HEK293 (cell line): ENCODE measurements around the gene C1QTNF1.
A peak's percentile ranks its signal among the peaks of the same experiment; 100 is the strongest.

Source experiments
- EGR2 ChIP-seq: fragments of 450-650 bp; formaldehyde crosslinking; IDR thresholded peaks from 2 replicates; pipeline ENCODE4 v1.5.1; 2016; ENCODE audit warnings: low read depth, missing biosample characterization, missing genetic modification characterization
- GLI4 ChIP-seq: fragments of 450-650 bp; formaldehyde crosslinking; IDR thresholded peaks from 2 replicates; pipeline ENCODE4 v1.5.1; 2016; ENCODE audit warnings: missing biosample characterization, missing genetic modification characterization
- HOXC10 ChIP-seq: sonication (generic); formaldehyde crosslinking; IDR thresholded peaks from 2 replicates; pipeline ENCODE4 v1.8.1; 2023; ENCODE audit warnings: mild to moderate bottlenecking, missing genetic modification reagents
- SCRT2 ChIP-seq: fragments of 450-650 bp; formaldehyde crosslinking; IDR thresholded peaks from 2 replicates; pipeline ENCODE4 v1.5.1; 2016; ENCODE audit warnings: missing biosample characterization, missing genetic modification characterization
- SP3 ChIP-seq: fragments of 450-650 bp; formaldehyde crosslinking; IDR thresholded peaks from 2 replicates; pipeline ENCODE4 v1.5.1; 2016; ENCODE audit warnings: missing biosample characterization, missing genetic modification characterization
- TSHZ1 ChIP-seq: fragments of 450-650 bp; formaldehyde crosslinking; IDR thresholded peaks from 2 replicates; pipeline ENCODE4 v1.5.1; 2016; ENCODE audit warnings: missing biosample characterization, missing genetic modification characterization, borderline replicate concordance
- ZNF274 ChIP-seq, 2 experiments: fragments of 200-500 bp in 1 of 2; fragments of 450-650 bp in 1 of 2; sonication (Bioruptor generic) in 1 of 2; formaldehyde crosslinking in 1 of 2; IDR thresholded peaks; 2 replicates each; pipeline versions ENCODE4 v1.5.1 to v1.6.1; 2014 to 2016; ENCODE audit warnings: borderline replicate concordance in 1 of 2, inconsistent platforms in 1 of 2, low read length in 1 of 2, missing biosample characterization in 1 of 2, missing genetic modification characterization in 1 of 2
- ZNF280C ChIP-seq: fragments of 450-650 bp; formaldehyde crosslinking; IDR thresholded peaks from 2 replicates; pipeline ENCODE4 v1.5.1; 2016; ENCODE audit warnings: missing biosample characterization, missing genetic modification characterization
- ZNF354C ChIP-seq: fragments of 450-650 bp; formaldehyde crosslinking; IDR thresholded peaks from 2 replicates; pipeline ENCODE4 v1.5.1; 2016; ENCODE audit warnings: missing biosample characterization, missing genetic modification characterization, low read depth, borderline replicate concordance
- ZNF561 ChIP-seq: fragments of 450-650 bp; IDR thresholded peaks from 2 replicates; pipeline ENCODE4 v1.5.1; 2018; ENCODE audit warnings: missing biosample characterization, missing genetic modification characterization, borderline replicate concordance
- ZNF621 ChIP-seq: fragments of 450-650 bp; formaldehyde crosslinking; IDR thresholded peaks from 2 replicates; pipeline ENCODE4 v1.5.1; 2017; ENCODE audit warnings: missing biosample characterization, missing genetic modification characterization
- ZNF658 ChIP-seq: fragments of 450-650 bp; formaldehyde crosslinking; IDR thresholded peaks from 2 replicates; pipeline ENCODE4; 2016; ENCODE audit warnings: missing biosample characterization, missing genetic modification characterization
- TF ChIP-seq, protein P1 (sequence below): fragments of 450-650 bp; formaldehyde crosslinking; IDR thresholded peaks from 2 replicates; pipeline ENCODE4 v1.5.1; 2017; ENCODE audit warnings: missing biosample characterization, mild to moderate bottlenecking, missing genetic modification characterization, moderate library complexity
- TF ChIP-seq, protein P2 (sequence below): fragments of 450-650 bp; formaldehyde crosslinking; IDR thresholded peaks from 2 replicates; pipeline ENCODE4 v1.5.1; 2016; ENCODE audit warnings: missing biosample characterization, missing genetic modification characterization
- TF ChIP-seq, protein P3 (sequence below): fragments of 450-650 bp; formaldehyde crosslinking; IDR thresholded peaks from 2 replicates; pipeline ENCODE4 v1.5.1; 2016; ENCODE audit warnings: missing biosample characterization, missing genetic modification characterization
- TF ChIP-seq, protein P4 (sequence below): fragments of 450-650 bp; formaldehyde crosslinking; IDR thresholded peaks from 2 replicates; pipeline ENCODE4 v1.5.1; 2016; ENCODE audit warnings: missing biosample characterization, missing genetic modification characterization
- TF ChIP-seq, protein P5 (sequence below): fragments of 450-650 bp; formaldehyde crosslinking; IDR thresholded peaks from 2 replicates; pipeline ENCODE4 v1.5.1; 2016; ENCODE audit warnings: missing biosample characterization, missing genetic modification characterization
- TF ChIP-seq, protein P6 (sequence below): fragments of 450-650 bp; formaldehyde crosslinking; IDR thresholded peaks from 2 replicates; pipeline ENCODE4 v1.5.1; 2016; ENCODE audit warnings: missing biosample characterization, missing genetic modification characterization

Gene C1QTNF1

DNA sequence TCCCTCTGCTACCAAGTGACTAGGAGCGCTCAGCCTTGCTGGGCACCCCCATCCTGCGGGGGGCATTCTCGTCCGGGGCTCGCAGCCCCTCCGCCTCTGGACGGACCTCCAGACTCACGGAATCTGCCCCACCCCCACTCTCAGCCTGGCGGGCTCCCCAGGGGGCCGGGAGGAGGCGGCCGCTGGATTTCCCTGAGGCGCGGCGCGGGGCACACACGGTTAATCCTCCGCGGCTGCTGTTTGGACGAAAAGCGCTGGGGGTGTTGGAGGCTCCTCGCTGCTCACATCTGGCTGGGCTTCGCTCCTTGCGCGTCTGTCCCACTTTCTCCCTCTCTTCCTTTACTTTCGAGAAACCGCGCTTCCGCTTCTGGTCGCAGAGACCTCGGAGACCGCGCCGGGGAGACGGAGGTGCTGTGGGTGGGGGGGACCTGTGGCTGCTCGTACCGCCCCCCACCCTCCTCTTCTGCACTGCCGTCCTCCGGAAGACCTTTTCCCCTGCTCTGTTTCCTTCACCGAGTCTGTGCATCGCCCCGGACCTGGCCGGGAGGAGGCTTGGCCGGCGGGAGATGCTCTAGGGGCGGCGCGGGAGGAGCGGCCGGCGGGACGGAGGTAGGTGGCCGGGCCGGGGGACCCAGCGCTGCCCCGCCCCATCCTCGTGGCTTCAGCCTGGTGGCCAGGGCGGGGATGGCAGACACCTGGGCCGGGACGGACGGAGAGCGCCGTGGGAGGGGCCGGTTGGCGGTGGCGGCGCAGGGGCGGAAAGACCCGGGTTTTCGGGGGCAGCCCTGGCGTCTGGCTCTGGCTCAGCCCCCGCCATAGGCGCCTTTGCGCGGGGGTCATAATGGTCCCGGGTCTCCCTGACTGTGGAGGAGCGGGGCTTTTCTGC is at the start of gene C1QTNF1 (continued):
- TF ChIP-seq, protein P1, sequence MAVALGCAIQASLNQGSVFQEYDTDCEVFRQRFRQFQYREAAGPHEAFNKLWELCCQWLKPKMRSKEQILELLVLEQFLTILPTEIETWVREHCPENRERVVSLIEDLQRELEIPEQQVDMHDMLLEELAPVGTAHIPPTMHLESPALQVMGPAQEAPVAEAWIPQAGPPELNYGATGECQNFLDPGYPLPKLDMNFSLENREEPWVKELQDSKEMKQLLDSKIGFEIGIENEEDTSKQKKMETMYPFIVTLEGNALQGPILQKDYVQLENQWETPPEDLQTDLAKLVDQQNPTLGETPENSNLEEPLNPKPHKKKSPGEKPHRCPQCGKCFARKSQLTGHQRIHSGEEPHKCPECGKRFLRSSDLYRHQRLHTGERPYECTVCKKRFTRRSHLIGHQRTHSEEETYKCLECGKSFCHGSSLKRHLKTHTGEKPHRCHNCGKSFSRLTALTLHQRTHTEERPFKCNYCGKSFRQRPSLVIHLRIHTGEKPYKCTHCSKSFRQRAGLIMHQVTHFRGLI (tag by site-specific recombination): peak; percentile 90
- TF ChIP-seq, protein P2, sequence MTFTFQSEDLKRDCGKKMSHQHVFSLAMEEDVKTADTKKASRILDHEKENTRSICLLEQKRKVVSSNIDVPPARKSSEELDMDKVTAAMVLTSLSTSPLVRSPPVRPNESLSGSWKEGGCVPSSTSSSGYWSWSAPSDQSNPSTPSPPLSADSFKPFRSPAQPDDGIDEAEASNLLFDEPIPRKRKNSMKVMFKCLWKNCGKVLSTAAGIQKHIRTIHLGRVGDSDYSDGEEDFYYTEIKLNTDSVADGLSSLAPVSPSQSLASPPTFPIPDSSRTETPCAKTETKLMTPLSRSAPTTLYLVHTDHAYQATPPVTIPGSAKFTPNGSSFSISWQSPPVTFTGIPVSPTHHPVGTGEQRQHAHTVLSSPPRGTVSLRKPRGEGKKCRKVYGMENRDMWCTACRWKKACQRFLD (tag by site-specific recombination): no peak
- TF ChIP-seq ZNF280C (tag by site-specific recombination) (no peak), GLI4 (tag by site-specific recombination) (no peak), HOXC10 (CRISPR knock-in tag) (no peak), ZNF354C (tag by site-specific recombination) (no peak), ZNF561 (peak; percentile 23; the same call in 1 of the 2 replicates), ZNF274 (IDR thresholded peaks at IDR 0.05; ENCODE audit: low read length) (no peak), ZNF274 (tag by site-specific recombination; IDR thresholded peaks at IDR 0.05; ENCODE audit: borderline replicate concordance) (no peak), SP3 (tag by site-specific recombination) (peak; percentile 81), ZNF658 (no peak), ZNF621 (tag by site-specific recombination) (no peak), SCRT2 (peak; percentile 96), TSHZ1 (tag by site-specific recombination) (no peak), EGR2 (peak; percentile 80)
- TF ChIP-seq, protein P3, sequence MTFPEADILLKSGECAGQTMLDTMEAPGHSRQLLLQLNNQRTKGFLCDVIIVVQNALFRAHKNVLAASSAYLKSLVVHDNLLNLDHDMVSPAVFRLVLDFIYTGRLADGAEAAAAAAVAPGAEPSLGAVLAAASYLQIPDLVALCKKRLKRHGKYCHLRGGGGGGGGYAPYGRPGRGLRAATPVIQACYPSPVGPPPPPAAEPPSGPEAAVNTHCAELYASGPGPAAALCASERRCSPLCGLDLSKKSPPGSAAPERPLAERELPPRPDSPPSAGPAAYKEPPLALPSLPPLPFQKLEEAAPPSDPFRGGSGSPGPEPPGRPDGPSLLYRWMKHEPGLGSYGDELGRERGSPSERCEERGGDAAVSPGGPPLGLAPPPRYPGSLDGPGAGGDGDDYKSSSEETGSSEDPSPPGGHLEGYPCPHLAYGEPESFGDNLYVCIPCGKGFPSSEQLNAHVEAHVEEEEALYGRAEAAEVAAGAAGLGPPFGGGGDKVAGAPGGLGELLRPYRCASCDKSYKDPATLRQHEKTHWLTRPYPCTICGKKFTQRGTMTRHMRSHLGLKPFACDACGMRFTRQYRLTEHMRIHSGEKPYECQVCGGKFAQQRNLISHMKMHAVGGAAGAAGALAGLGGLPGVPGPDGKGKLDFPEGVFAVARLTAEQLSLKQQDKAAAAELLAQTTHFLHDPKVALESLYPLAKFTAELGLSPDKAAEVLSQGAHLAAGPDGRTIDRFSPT (tag by site-specific recombination): no peak
- TF ChIP-seq, protein P4, sequence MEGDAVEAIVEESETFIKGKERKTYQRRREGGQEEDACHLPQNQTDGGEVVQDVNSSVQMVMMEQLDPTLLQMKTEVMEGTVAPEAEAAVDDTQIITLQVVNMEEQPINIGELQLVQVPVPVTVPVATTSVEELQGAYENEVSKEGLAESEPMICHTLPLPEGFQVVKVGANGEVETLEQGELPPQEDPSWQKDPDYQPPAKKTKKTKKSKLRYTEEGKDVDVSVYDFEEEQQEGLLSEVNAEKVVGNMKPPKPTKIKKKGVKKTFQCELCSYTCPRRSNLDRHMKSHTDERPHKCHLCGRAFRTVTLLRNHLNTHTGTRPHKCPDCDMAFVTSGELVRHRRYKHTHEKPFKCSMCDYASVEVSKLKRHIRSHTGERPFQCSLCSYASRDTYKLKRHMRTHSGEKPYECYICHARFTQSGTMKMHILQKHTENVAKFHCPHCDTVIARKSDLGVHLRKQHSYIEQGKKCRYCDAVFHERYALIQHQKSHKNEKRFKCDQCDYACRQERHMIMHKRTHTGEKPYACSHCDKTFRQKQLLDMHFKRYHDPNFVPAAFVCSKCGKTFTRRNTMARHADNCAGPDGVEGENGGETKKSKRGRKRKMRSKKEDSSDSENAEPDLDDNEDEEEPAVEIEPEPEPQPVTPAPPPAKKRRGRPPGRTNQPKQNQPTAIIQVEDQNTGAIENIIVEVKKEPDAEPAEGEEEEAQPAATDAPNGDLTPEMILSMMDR (tag by site-specific recombination): peak; percentile 54
- TF ChIP-seq, protein P5, sequence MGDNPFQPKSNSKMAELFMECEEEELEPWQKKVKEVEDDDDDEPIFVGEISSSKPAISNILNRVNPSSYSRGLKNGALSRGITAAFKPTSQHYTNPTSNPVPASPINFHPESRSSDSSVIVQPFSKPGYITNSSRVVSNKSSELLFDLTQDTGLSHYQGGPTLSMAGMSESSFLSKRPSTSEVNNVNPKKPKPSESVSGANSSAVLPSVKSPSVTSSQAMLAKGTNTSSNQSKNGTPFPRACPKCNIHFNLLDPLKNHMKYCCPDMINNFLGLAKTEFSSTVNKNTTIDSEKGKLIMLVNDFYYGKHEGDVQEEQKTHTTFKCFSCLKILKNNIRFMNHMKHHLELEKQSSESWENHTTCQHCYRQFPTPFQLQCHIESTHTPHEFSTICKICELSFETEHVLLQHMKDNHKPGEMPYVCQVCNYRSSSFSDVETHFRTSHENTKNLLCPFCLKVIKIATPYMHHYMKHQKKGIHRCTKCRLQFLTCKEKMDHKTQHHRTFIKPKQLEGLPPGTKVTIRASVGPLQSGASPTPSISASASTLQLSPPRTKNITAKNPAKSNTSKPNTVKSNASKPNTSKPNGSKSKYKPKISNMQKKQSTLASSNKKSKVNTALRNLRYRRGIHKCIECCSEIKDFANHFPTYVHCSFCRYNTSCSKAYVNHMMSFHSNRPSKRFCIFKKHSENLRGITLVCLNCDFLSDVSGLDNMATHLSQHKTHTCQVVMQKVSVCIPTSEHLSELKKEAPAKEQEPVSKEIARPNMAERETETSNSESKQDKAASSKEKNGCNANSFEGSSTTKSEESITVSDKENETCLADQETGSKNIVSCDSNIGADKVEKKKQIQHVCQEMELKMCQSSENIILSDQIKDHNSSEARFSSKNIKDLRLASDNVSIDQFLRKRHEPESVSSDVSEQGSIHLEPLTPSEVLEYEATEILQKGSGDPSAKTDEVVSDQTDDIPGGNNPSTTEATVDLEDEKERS: no peak
- TF ChIP-seq, protein P6, sequence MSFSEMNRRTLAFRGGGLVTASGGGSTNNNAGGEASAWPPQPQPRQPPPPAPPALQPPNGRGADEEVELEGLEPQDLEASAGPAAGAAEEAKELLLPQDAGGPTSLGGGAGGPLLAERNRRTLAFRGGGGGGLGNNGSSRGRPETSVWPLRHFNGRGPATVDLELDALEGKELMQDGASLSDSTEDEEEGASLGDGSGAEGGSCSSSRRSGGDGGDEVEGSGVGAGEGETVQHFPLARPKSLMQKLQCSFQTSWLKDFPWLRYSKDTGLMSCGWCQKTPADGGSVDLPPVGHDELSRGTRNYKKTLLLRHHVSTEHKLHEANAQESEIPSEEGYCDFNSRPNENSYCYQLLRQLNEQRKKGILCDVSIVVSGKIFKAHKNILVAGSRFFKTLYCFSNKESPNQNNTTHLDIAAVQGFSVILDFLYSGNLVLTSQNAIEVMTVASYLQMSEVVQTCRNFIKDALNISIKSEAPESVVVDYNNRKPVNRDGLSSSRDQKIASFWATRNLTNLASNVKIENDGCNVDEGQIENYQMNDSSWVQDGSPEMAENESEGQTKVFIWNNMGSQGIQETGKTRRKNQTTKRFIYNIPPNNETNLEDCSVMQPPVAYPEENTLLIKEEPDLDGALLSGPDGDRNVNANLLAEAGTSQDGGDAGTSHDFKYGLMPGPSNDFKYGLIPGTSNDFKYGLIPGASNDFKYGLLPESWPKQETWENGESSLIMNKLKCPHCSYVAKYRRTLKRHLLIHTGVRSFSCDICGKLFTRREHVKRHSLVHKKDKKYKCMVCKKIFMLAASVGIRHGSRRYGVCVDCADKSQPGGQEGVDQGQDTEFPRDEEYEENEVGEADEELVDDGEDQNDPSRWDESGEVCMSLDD: peak; percentile 37; the same call in 1 of the 2 replicates
